GM23248 (cell line): Measurements from ENCODE around the gene CCS. TPM values are rescaled to one million over a fixed set of nuclear protein-coding genes. Genes with fewer than 3 reads are reported as not detected.

Experiments
- DNase-seq: peaks from one replicate; pipeline ENCODE4 v3.0.0-alpha.2; 2015
- H2AFZ ChIP-seq: fragments of 200-600 bp; sonication (generic); 2 replicates; pipeline ENCODE4 v1.6.1; 2016; ENCODE audit warnings: antibody characterized with exemption
- H3F3A ChIP-seq: fragments of 200-600 bp; sonication (generic); 2 replicates; pipeline ENCODE4 v1.6.1; 2016; ENCODE audit warnings: mild to moderate bottlenecking, antibody characterized with exemption, mixed run types; ENCODE audit not compliant: insufficient read depth
- H3K27ac ChIP-seq: fragments of 200-600 bp; sonication (generic); 2 replicates; pipeline ENCODE4 v1.5.1; 2016; ENCODE audit warnings: mild to moderate bottlenecking
- H3K27me3 ChIP-seq: fragments of 200-600 bp; sonication (generic); replicated peaks from 2 replicates; pipeline ENCODE4 v1.6.1; 2016; ENCODE audit warnings: mild to moderate bottlenecking; ENCODE audit not compliant: insufficient read depth
- H3K36me3 ChIP-seq: fragments of 200-600 bp; sonication (generic); 2 replicates; pipeline ENCODE4 v1.6.1; 2016; ENCODE audit warnings: low read depth, mild to moderate bottlenecking
- H3K4me1 ChIP-seq: fragments of 200-600 bp; sonication (generic); 2 replicates; pipeline ENCODE4 v1.6.1; 2016; ENCODE audit warnings: mild to moderate bottlenecking; ENCODE audit not compliant: insufficient read depth
- H3K4me2 ChIP-seq: fragments of 200-600 bp; sonication (generic); one replicate; pipeline ENCODE4 v1.6.1; 2016; ENCODE audit warnings: mild to moderate bottlenecking; ENCODE audit not compliant: unreplicated experiment
- H3K4me3 ChIP-seq: fragments of 200-600 bp; sonication (generic); 2 replicates; pipeline ENCODE4 v1.5.1; 2016; ENCODE audit warnings: mild to moderate bottlenecking
- H3K79me2 ChIP-seq: fragments of 200-600 bp; sonication (generic); 2 replicates; pipeline ENCODE4 v1.6.1; 2016; ENCODE audit warnings: mild to moderate bottlenecking; ENCODE audit not compliant: insufficient read depth
- H3K9ac ChIP-seq: fragments of 200-600 bp; sonication (generic); 2 replicates; pipeline ENCODE4 v1.6.1; 2016; ENCODE audit warnings: mild to moderate bottlenecking
- H3K9me2 ChIP-seq: fragments of 200-600 bp; sonication (generic); 2 replicates; pipeline ENCODE4 v1.6.1; 2016; ENCODE audit warnings: mixed run types, mild to moderate bottlenecking, moderate library complexity; ENCODE audit not compliant: insufficient read depth
- H3K9me3 ChIP-seq: fragments of 200-600 bp; sonication (generic); one replicate; pipeline ENCODE4 v1.6.1; 2017; ENCODE audit warnings: low read depth
- H4K20me1 ChIP-seq: fragments of 200-600 bp; sonication (generic); 2 replicates; pipeline ENCODE4 v1.6.0; 2016; ENCODE audit not compliant: insufficient read depth
- EZH2 ChIP-seq: fragments of 200-600 bp; sonication (generic); IDR thresholded peaks from 2 replicates; pipeline ENCODE4 v1.6.1; 2018; ENCODE audit warnings: antibody characterized with exemption, mild to moderate bottlenecking; ENCODE audit not compliant: insufficient read depth, poor library complexity, severe bottlenecking
- EZH2phosphoT487 ChIP-seq: fragments of 200-600 bp; sonication (generic); IDR thresholded peaks from 2 replicates; pipeline ENCODE4 v1.6.1; 2018; ENCODE audit warnings: antibody characterized with exemption, moderate library complexity, mild to moderate bottlenecking, low read depth; ENCODE audit not compliant: insufficient read depth
- WGBS, 2 experiments: methylation state at CpG; one replicate each; pipeline ENCODE4 v1.1.6; 2015 to 2017; ENCODE audit warnings: low lambda C conversion rate in 2 of 2, low coverage in 1 of 2; ENCODE audit errors: missing lambda C conversion rate in 2 of 2; 5-methylcytosine and 5-hydroxymethylcytosine counted together
- in situ Hi-C: fragments of 300-500 bp; cut with MboI; formaldehyde crosslinking; loops from 2 replicates; pipeline ENCODE4 v1.15.0; 2020
- polyA plus RNA-seq: library from polyadenylated mRNA; unstranded; fragments of >200 nt; fragmentation: Nextera tagmentation; extraction: Ambion mirVana; gene quantifications from 2 replicates; pipeline ENCODE4 v1.2.1, GENCODE V29; 2016
- total RNA-seq: library from RNA; depleted of rRNA; stranded (reverse); fragments of >200 nt; shearing (Covaris generic); gene quantifications from 2 replicates; pipeline ENCODE4 v1.2.3, GENCODE V29; 2014

Gene CCS
- total and polyA plus RNA-seq, 2 experiments from 2014 or later, result 28.0 to 44.2 TPM

GRCh38 chr11:66559866-66560676, 32.9 kb upstream of the CCS start:
- H3K27me3 ChIP-seq, result peaks cover 9% of the 10 kb centered on the region
- no peaks in the 10 kb centered on the region for H4K20me1 ChIP-seq
- H3K79me2 ChIP-seq, result no peaks in the 10 kb centered on the region
- in situ Hi-C loops, result no loop called here
- no peak overlapping the region for H3K4me3 ChIP-seq
- no peak overlapping the region for H3K27ac ChIP-seq
- no peaks in the 10 kb centered on the region for H3K4me1 ChIP-seq
- no peaks in the 10 kb centered on the region for H3K9me2 ChIP-seq
- TF ChIP-seq EZH2phosphoT487 (no peak), EZH2 (no peak)
- no peak overlapping the region for H3K4me2 ChIP-seq
- H2AFZ ChIP-seq, result no peak overlapping the region
- H3F3A ChIP-seq, result no peaks in the 10 kb centered on the region
- H3K36me3 ChIP-seq, result no peaks in the 10 kb centered on the region
- no peak overlapping the region for H3K9ac ChIP-seq
- no peaks in the 10 kb centered on the region for H3K9me3 ChIP-seq
- DNase-seq, result no peak
- 60 to 63% methylated on average over 24 to 27 of the region's 27 CpGs for WGBS, 2 experiments

- Histone ChIP-seq H3K36me3 (no peaks in the 10 kb centered on the region), H2AFZ (no peak overlapping the region), H3K79me2 (no peaks in the 10 kb centered on the region), H3K9me3 (no peaks in the 10 kb centered on the region), H3F3A (no peaks in the 10 kb centered on the region), H3K9me2 (no peaks in the 10 kb centered on the region), H3K4me3 (no peak overlapping the region), H3K27ac (no peak overlapping the region), H4K20me1 (no peaks in the 10 kb centered on the region), H3K9ac (no peak overlapping the region), H3K27me3 (peaks cover 9% of the 10 kb centered on the region), H3K4me1 (no peaks in the 10 kb centered on the region), H3K4me2 (no peak overlapping the region)
- TF ChIP-seq EZH2, result no peak
- no peak for TF ChIP-seq EZH2phosphoT487
- 84 to 85% methylated on average over 14 of the region's 14 CpGs for WGBS, 2 experiments
- DNase-seq, result no peak
- in situ Hi-C loops, result no loop called here
Observed at GRCh38 chr11:66561178-66561974, 31.6 kb upstream of the CCS start.

- no peaks in the 10 kb centered on the region for H3K36me3 ChIP-seq
- no peak overlapping the region for H3K27ac ChIP-seq
- H3K9ac ChIP-seq, result no peak overlapping the region
- 90 to 97% methylated on average over 8 to 9 of the region's 9 CpGs for WGBS, 2 experiments
- H3K4me3 ChIP-seq, result no peak overlapping the region
- H4K20me1 ChIP-seq, result no peaks in the 10 kb centered on the region
- no peak overlapping the region for H3K4me2 ChIP-seq
- in situ Hi-C loops, result no loop called here
- no peaks in the 10 kb centered on the region for H3K9me3 ChIP-seq
- peaks cover 9% of the 10 kb centered on the region for H3K27me3 ChIP-seq
- H3K9me2 ChIP-seq, result no peaks in the 10 kb centered on the region
- H2AFZ ChIP-seq, result no peak overlapping the region
- H3K4me1 ChIP-seq, result no peaks in the 10 kb centered on the region
- TF ChIP-seq EZH2, result no peak
- TF ChIP-seq EZH2phosphoT487, result no peak
- DNase-seq, result no peak
- H3F3A ChIP-seq, result no peaks in the 10 kb centered on the region
- no peaks in the 10 kb centered on the region for H3K79me2 ChIP-seq
Observed at GRCh38 chr11:66561975-66562248, 31.1 kb upstream of the CCS start.

GRCh38 chr11:66562275-66562674, 30.7 kb upstream of the CCS start:
- no peaks in the 10 kb centered on the region for H3F3A ChIP-seq
- no peak overlapping the region for H3K9ac ChIP-seq
- H3K9me2 ChIP-seq, result no peaks in the 10 kb centered on the region
- no peak overlapping the region for H3K4me3 ChIP-seq
- no peaks in the 10 kb centered on the region for H3K4me1 ChIP-seq
- TF ChIP-seq EZH2 (no peak), EZH2phosphoT487 (no peak)
- H3K79me2 ChIP-seq, result no peaks in the 10 kb centered on the region
- WGBS, 2 experiments, result 42 to 69% methylated on average over 2 of the region's 2 CpGs
- in situ Hi-C loops, result no loop called here
- no peak for DNase-seq
- no peaks in the 10 kb centered on the region for H4K20me1 ChIP-seq
- H3K27me3 ChIP-seq, result peaks cover 9% of the 10 kb centered on the region
- no peak overlapping the region for H2AFZ ChIP-seq
- no peak overlapping the region for H3K4me2 ChIP-seq
- no peaks in the 10 kb centered on the region for H3K36me3 ChIP-seq
- no peaks in the 10 kb centered on the region for H3K9me3 ChIP-seq
- H3K27ac ChIP-seq, result no peak overlapping the region
